ENCODE data around the gene LMAN1. TPM values are rescaled to one million over a fixed set of nuclear protein-coding genes. Genes with fewer than 3 reads are reported as not detected.

The LMAN1 gene
- total RNA-seq, 1 experiment from 2014 or later = 77.3 TPM

DNA sequence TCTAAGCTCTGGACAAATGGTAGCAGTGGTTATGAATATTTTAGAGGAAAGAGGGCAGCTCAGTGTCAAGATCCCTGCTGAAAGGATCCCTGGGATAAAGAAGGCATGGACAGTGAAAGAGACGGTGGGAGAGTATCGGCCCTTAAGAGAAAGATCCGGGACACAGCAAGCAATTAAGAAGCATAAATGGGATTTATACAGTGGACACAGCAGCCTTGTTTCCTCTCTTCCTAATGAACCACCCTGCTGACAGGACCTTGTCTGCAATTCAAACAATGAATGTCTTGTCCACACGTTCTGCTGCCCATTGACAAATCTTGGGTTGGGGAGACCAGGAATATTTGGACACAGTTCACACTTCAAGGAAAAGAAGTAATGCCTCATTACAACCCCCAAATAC, 57.1 kb downstream of the LMAN1 start:
- ChIA-PET CTCF (interaction anchor here (3.2 kb wide), 1 partner anchor 100 kb away, joined by 13 read pairs; no protein-coding TSS in a partner anchor), POLR2A (no interaction called here)
- Mint-ChIP-seq H3K27ac (no peak overlapping the region), H3K4me1 (no peaks in the 10 kb centered on the region), H3K4me3 (no peak overlapping the region), H3K9me3 (no peaks in the 10 kb centered on the region), H3K27me3 (ENCODE audit: low read depth) (peaks cover 28% of the 10 kb centered on the region), H3K36me3 (no peaks in the 10 kb centered on the region)
- TF ChIP-seq ZNF232 (CRISPR knock-in tag; IDR thresholded peaks at IDR 0.05) (no peak), NR1H2 (CRISPR knock-in tag; IDR thresholded peaks at IDR 0.05) (no peak), FOXK1 (CRISPR knock-in tag; IDR thresholded peaks at IDR 0.05) (no peak), ZNF219 (CRISPR knock-in tag; IDR thresholded peaks at IDR 0.05; ENCODE audit: borderline replicate concordance) (no peak), TP53 (CRISPR knock-in tag; IDR thresholded peaks at IDR 0.05) (no peak), NR2C2 (CRISPR knock-in tag; IDR thresholded peaks at IDR 0.05) (no peak), ZNF423 (CRISPR knock-in tag; IDR thresholded peaks at IDR 0.05) (no peak), SMAD3 (CRISPR knock-in tag; IDR thresholded peaks at IDR 0.05; ENCODE audit: borderline replicate concordance) (no peak), ZNF416 (CRISPR knock-in tag; IDR thresholded peaks at IDR 0.05) (no peak), ZNF138 (CRISPR knock-in tag; conservative IDR thresholded peaks at IDR 0.05) (no peak), ZNF263 (CRISPR knock-in tag; IDR thresholded peaks at IDR 0.05; ENCODE audit: low read depth) (no peak)
- TF ChIP-seq, protein P1, sequence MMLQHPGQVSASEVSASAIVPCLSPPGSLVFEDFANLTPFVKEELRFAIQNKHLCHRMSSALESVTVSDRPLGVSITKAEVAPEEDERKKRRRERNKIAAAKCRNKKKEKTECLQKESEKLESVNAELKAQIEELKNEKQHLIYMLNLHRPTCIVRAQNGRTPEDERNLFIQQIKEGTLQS (CRISPR knock-in tag; conservative IDR thresholded peaks at IDR 0.05) = no peak
- TF ChIP-seq, protein P2, sequence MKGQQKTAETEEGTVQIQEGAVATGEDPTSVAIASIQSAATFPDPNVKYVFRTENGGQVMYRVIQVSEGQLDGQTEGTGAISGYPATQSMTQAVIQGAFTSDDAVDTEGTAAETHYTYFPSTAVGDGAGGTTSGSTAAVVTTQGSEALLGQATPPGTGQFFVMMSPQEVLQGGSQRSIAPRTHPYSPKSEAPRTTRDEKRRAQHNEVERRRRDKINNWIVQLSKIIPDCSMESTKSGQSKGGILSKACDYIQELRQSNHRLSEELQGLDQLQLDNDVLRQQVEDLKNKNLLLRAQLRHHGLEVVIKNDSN (CRISPR knock-in tag; IDR thresholded peaks at IDR 0.05) = no peak
- TF ChIP-seq, protein P3, sequence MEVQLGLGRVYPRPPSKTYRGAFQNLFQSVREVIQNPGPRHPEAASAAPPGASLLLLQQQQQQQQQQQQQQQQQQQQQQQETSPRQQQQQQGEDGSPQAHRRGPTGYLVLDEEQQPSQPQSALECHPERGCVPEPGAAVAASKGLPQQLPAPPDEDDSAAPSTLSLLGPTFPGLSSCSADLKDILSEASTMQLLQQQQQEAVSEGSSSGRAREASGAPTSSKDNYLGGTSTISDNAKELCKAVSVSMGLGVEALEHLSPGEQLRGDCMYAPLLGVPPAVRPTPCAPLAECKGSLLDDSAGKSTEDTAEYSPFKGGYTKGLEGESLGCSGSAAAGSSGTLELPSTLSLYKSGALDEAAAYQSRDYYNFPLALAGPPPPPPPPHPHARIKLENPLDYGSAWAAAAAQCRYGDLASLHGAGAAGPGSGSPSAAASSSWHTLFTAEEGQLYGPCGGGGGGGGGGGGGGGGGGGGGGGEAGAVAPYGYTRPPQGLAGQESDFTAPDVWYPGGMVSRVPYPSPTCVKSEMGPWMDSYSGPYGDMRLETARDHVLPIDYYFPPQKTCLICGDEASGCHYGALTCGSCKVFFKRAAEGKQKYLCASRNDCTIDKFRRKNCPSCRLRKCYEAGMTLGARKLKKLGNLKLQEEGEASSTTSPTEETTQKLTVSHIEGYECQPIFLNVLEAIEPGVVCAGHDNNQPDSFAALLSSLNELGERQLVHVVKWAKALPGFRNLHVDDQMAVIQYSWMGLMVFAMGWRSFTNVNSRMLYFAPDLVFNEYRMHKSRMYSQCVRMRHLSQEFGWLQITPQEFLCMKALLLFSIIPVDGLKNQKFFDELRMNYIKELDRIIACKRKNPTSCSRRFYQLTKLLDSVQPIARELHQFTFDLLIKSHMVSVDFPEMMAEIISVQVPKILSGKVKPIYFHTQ (CRISPR knock-in tag; IDR thresholded peaks at IDR 0.05) = no peak
- TF ChIP-seq, protein P4, sequence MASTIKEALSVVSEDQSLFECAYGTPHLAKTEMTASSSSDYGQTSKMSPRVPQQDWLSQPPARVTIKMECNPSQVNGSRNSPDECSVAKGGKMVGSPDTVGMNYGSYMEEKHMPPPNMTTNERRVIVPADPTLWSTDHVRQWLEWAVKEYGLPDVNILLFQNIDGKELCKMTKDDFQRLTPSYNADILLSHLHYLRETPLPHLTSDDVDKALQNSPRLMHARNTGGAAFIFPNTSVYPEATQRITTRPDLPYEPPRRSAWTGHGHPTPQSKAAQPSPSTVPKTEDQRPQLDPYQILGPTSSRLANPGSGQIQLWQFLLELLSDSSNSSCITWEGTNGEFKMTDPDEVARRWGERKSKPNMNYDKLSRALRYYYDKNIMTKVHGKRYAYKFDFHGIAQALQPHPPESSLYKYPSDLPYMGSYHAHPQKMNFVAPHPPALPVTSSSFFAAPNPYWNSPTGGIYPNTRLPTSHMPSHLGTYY (CRISPR knock-in tag; IDR thresholded peaks at IDR 0.05) = no peak
- TF ChIP-seq, protein P5, sequence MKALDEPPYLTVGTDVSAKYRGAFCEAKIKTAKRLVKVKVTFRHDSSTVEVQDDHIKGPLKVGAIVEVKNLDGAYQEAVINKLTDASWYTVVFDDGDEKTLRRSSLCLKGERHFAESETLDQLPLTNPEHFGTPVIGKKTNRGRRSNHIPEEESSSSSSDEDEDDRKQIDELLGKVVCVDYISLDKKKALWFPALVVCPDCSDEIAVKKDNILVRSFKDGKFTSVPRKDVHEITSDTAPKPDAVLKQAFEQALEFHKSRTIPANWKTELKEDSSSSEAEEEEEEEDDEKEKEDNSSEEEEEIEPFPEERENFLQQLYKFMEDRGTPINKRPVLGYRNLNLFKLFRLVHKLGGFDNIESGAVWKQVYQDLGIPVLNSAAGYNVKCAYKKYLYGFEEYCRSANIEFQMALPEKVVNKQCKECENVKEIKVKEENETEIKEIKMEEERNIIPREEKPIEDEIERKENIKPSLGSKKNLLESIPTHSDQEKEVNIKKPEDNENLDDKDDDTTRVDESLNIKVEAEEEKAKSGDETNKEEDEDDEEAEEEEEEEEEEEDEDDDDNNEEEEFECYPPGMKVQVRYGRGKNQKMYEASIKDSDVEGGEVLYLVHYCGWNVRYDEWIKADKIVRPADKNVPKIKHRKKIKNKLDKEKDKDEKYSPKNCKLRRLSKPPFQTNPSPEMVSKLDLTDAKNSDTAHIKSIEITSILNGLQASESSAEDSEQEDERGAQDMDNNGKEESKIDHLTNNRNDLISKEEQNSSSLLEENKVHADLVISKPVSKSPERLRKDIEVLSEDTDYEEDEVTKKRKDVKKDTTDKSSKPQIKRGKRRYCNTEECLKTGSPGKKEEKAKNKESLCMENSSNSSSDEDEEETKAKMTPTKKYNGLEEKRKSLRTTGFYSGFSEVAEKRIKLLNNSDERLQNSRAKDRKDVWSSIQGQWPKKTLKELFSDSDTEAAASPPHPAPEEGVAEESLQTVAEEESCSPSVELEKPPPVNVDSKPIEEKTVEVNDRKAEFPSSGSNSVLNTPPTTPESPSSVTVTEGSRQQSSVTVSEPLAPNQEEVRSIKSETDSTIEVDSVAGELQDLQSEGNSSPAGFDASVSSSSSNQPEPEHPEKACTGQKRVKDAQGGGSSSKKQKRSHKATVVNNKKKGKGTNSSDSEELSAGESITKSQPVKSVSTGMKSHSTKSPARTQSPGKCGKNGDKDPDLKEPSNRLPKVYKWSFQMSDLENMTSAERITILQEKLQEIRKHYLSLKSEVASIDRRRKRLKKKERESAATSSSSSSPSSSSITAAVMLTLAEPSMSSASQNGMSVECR (CRISPR knock-in tag; IDR thresholded peaks at IDR 0.05; ENCODE audit: borderline replicate concordance) = no peak
- TF ChIP-seq, protein P6, sequence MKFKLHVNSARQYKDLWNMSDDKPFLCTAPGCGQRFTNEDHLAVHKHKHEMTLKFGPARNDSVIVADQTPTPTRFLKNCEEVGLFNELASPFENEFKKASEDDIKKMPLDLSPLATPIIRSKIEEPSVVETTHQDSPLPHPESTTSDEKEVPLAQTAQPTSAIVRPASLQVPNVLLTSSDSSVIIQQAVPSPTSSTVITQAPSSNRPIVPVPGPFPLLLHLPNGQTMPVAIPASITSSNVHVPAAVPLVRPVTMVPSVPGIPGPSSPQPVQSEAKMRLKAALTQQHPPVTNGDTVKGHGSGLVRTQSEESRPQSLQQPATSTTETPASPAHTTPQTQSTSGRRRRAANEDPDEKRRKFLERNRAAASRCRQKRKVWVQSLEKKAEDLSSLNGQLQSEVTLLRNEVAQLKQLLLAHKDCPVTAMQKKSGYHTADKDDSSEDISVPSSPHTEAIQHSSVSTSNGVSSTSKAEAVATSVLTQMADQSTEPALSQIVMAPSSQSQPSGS (CRISPR knock-in tag; IDR thresholded peaks at IDR 0.05; ENCODE audit: borderline replicate concordance, low read depth) = no peak
- DNase-seq (ENCODE audit: low spot score) (no peak), ATAC-seq (no peak)

All from WTC11 (cell line).